HuH-7.5 (cell line): ENCODE measurements around the gene DHRS1.

ENCODE experiments used
- DNase-seq: peaks from one replicate; pipeline ENCODE4 v3.0.0; 2011; ENCODE audit warnings: low spot score

The DHRS1 gene

GRCh38 chr14:24299255-24300191 is at the start of gene DHRS1, which contains the start of gene NOP9:
DHRS1 (minus strand) TSS chr14:24299780; CDS start chr14:24299106, 674 bp downstream.
NOP9 (plus strand) TSS chr14:24299850; CDS start chr14:24299955, 105 bp downstream.
- peak; percentile 87 for DNase-seq

- no peak for DNase-seq
Measured at GRCh38 chr14:24348186-24348585, 48.6 kb upstream of the DHRS1 start.

GRCh38 chr14:24347134-24347533 is 47.6 kb upstream of the DHRS1 start:
- DNase-seq = no peak

- DNase-seq = no peak
Measured at GRCh38 chr14:24343795-24344660, 44.4 kb upstream of the DHRS1 start.

- no peak for DNase-seq
Measured at GRCh38 chr14:24342889-24343288, 43.3 kb upstream of the DHRS1 start.

GRCh38 chr14:24340606-24341005 is 41.0 kb upstream of the DHRS1 start:
- DNase-seq = no peak

- no peak for DNase-seq
Measured at GRCh38 chr14:24339284-24340151, 39.9 kb upstream of the DHRS1 start, which contains the start of gene RIPK3. RIPK3 (minus strand) TSS chr14:24339991; CDS start chr14:24339826, 165 bp downstream.

GRCh38 chr14:24338843-24339242 is 39.3 kb upstream of the DHRS1 start:
- DNase-seq = no peak

- no peak for DNase-seq
Measured at GRCh38 chr14:24337824-24338175, 38.2 kb upstream of the DHRS1 start.

GRCh38 chr14:24337144-24337823 is 37.7 kb upstream of the DHRS1 start:
- no peak for DNase-seq

- no peak for DNase-seq
Measured at GRCh38 chr14:24335461-24336171, 36.0 kb upstream of the DHRS1 start.

- DNase-seq = no peak
Measured at GRCh38 chr14:24334431-24335291, 35.1 kb upstream of the DHRS1 start, which contains the start of gene ADCY4. ADCY4 (minus strand) TSS chr14:24335071; CDS start chr14:24334652, 419 bp downstream.

- DNase-seq = peak; percentile 95
Measured at GRCh38 chr14:24332268-24332993, 32.9 kb upstream of the DHRS1 start.

GRCh38 chr14:24331731-24332267 is 32.2 kb upstream of the DHRS1 start:
- no peak for DNase-seq

GRCh38 chr14:24330973-24331674 is 31.5 kb upstream of the DHRS1 start:
- no peak for DNase-seq

GRCh38 chr14:24329736-24330135 is 30.2 kb upstream of the DHRS1 start:
- no peak for DNase-seq

- DNase-seq = no peak
Measured at GRCh38 chr14:24329073-24329663, 29.6 kb upstream of the DHRS1 start.
